Spleen (tissue), 11 donors: ENCODE results near the gene ADCY1. TPM values are rescaled to one million over a fixed set of nuclear protein-coding genes. Genes with fewer than 3 reads are reported as not detected.

Experiments
- DNase-seq: peaks from one replicate; pipeline ENCODE4 v3.0.0-alpha.2; 2020
- H3K27ac ChIP-seq, 8 donors: fragments of 200-600 bp; sonication (generic) in 7 of 8; 1 replicate in 4 of 8; 2 replicates in 4 of 8; pipeline versions ENCODE4 v1.5.0 to v1.8.0; 2016 to 2021; ENCODE audit warnings: inconsistent platforms in 4 of 8, mild to moderate bottlenecking in 4 of 8, moderate library complexity in 1 of 8
- H3K27me3 ChIP-seq, 7 donors: fragments of 200-600 bp; sonication (generic) in 6 of 7; replicated peaks in 1 of 7; 1 replicate in 4 of 7; 2 replicates in 3 of 7; pipeline versions ENCODE4 v1.5.0 to v1.8.0; 2016 to 2021; ENCODE audit warnings: inconsistent platforms in 3 of 7, mild to moderate bottlenecking in 1 of 7
- H3K36me3 ChIP-seq, 6 donors: fragments of 200-600 bp; sonication (generic) in 5 of 6; 1 replicate in 4 of 6; 2 replicates in 2 of 6; pipeline versions ENCODE4 v1.5.0 to v1.8.0; 2016 to 2021; ENCODE audit warnings: inconsistent platforms in 2 of 6
- H3K4me1 ChIP-seq, 6 donors: fragments of 200-600 bp; sonication (generic) in 5 of 6; 1 replicate in 3 of 6; 2 replicates in 3 of 6; pipeline versions ENCODE4 v1.5.0 to v1.8.0; 2016 to 2021; ENCODE audit warnings: inconsistent platforms in 3 of 6
- H3K4me3 ChIP-seq, 8 donors: fragments of 200-600 bp; sonication (generic) in 7 of 8; 1 replicate in 4 of 8; 2 replicates in 4 of 8; pipeline versions ENCODE4 v1.5.0 to v1.8.0; 2016 to 2021; ENCODE audit warnings: inconsistent platforms in 4 of 8, mild to moderate bottlenecking in 4 of 8, moderate library complexity in 2 of 8
- H3K9me3 ChIP-seq, 8 donors: fragments of 200-600 bp; sonication (generic) in 7 of 8; 1 replicate in 4 of 8; 2 replicates in 4 of 8; pipeline versions ENCODE4 v1.5.0 to v1.8.0; 2016 to 2021; ENCODE audit warnings: inconsistent platforms in 4 of 8
- CTCF ChIP-seq, 11 experiments: fragments of 200-600 bp in 7 of 11; fragments of 450-650 bp in 4 of 11; sonication (generic) in 4 of 11; IDR thresholded peaks in 8 of 11; conservative IDR thresholded peaks in 3 of 11; 1 replicate in 7 of 11; 2 replicates in 4 of 11; pipeline versions ENCODE4 v1.4.0 to v1.8.0; 2016 to 2021; ENCODE audit warnings: antibody characterized with exemption in 11 of 11, inconsistent platforms in 4 of 11, mild to moderate bottlenecking in 1 of 11
- POLR2A ChIP-seq, 3 donors: fragments of 450-650 bp; IDR thresholded peaks; one replicate each; pipeline ENCODE4 v1.5.1; 2017; ENCODE audit warnings: antibody characterized with exemption in 3 of 3, mild to moderate bottlenecking in 1 of 3
- POLR2AphosphoS5 ChIP-seq, 3 donors: sonication (generic); formaldehyde crosslinking; IDR thresholded peaks; one replicate each; pipeline ENCODE4 v1.5.1; 2017; ENCODE audit warnings: antibody characterized with exemption in 3 of 3
- WGBS, 5 donors: extraction: QIAGEN DNeasy Blood & Tissue Kit in 3 of 5; methylation state at CpG; one replicate each; pipeline versions ENCODE4 v1.1.5 to v1.1.7; 2013 to 2018; 5-methylcytosine and 5-hydroxymethylcytosine counted together
- intact Hi-C: fragments of 100-400 bp; cut with DNase I; formaldehyde crosslinking; loops from one replicate; pipeline ENCODE4 v1.15.0; 2023; ENCODE audit warnings: low total_unique reads
- polyA plus RNA-seq, 3 donors: library from polyadenylated mRNA; stranded (reverse); fragments of 200-250 nt; gene quantifications; one replicate each; pipeline ENCODE4 v1.2.1, GENCODE V29; 2013
- total RNA-seq, 7 donors: library from RNA; depleted of rRNA in 3 of 7; stranded (reverse); fragments of >200 nt in 3 of 7; fragmentation: NEBNext Ultra II Directional in 4 of 7; extraction: Animal tissue kit (Norgen Biotek cat#: 25700) in 4 of 7; gene quantifications; one replicate each; pipeline versions ENCODE4 v1.1.0 to v1.2.1, GENCODE V29; 2016 to 2021
- donor health status: healthy with polysubstance abuse.
- donor health status: DM: no; HTN: no; CAD: no; lungs with moderate emphysema.
- donor health status: DM: no; HTN: no; CAD: no.
- donor health status: Bipolar disorder and iron deficiency.
- donor health status: healthy.
- donor health status: DM: no; HTN: no; CAD: no.
- donor health status: DM: yes; HTN: yes; CAD: no.

Gene ADCY1
- total and polyA plus RNA-seq, 10 donors, result 0.05 to 6.6 (median 1.8) TPM

GRCh38 chr7:45697576-45698136, 123.5 kb downstream of the ADCY1 start:
- H3K4me3 ChIP-seq, result no peak overlapping the region
- H3K4me1 ChIP-seq, result no peaks in the 10 kb centered on the region
- TF ChIP-seq POLR2AphosphoS5 (IDR thresholded peaks at IDR 0.05), result no peak
- no peak for TF ChIP-seq CTCF (IDR thresholded peaks at IDR 0.05 in 8 of 11, conservative IDR thresholded peaks at IDR 0.05 in 3 of 11)
- no peak for TF ChIP-seq POLR2A (IDR thresholded peaks at IDR 0.05)
- no peaks in the 10 kb centered on the region for H3K9me3 ChIP-seq
- WGBS, 5 donors, result 89 to 96% (median 92%) methylated on average over 5 of the region's 5 CpGs
- H3K27me3 ChIP-seq, result peaks cover 0 to 4% (median 0%) of the 10 kb centered on the region in 7 donors
- no peaks in the 10 kb centered on the region for H3K36me3 ChIP-seq
- no peak for DNase-seq
- peak overlapping the region in 1 of 8 donors; percentile 8 for H3K27ac ChIP-seq
- intact Hi-C loops, result no loop called here

DNA sequence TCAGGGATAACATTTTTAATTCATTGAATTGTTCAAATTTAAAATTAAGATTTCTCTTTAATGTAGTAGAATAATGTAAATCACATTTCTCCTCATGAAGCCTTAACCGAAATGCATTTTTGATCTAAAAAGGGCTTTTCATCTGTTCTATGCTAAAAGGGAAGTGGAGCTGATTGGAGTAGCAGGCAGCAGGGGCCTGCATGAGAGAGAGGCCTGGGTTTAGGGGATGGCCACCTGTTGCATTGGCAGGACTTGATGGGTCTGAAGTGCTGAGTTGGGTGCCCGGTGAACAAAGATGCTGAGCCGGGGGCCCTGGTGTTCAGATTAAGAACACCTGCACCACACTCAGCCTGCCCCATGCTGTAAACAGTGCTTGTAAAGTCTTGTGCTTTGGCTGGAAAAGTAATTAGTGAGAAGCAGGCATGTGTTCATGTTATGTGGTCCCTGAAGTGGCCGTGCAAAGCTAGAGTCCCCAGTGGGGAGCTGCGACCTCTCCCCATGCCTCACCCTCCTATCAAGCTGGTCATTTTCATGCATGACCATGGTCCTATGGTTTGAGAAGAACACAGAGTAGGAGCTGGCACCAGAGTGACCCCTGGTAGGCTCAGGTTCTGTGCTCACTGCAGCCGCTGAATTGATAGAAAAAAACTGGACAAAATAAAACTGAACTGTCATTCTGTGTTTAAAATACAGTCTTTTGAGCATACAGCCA, 124.3 kb downstream of the ADCY1 start:
- H3K4me1 ChIP-seq, result no peaks in the 10 kb centered on the region
- H3K4me3 ChIP-seq, result no peak overlapping the region
- H3K36me3 ChIP-seq, result no peaks in the 10 kb centered on the region
- TF ChIP-seq POLR2A (IDR thresholded peaks at IDR 0.05) (no peak), CTCF (IDR thresholded peaks at IDR 0.05 in 8 of 11, conservative IDR thresholded peaks at IDR 0.05 in 3 of 11) (no peak), POLR2AphosphoS5 (IDR thresholded peaks at IDR 0.05) (no peak)
- WGBS, 5 donors, result 80 to 95% (median 90%) methylated on average over 6 of the region's 6 CpGs
- peaks cover 0 to 12% (median 0%) of the 10 kb centered on the region in 7 donors for H3K27me3 ChIP-seq
- H3K9me3 ChIP-seq, result no peaks in the 10 kb centered on the region
- intact Hi-C loops, result no loop called here
- peak; percentile 35 for DNase-seq
- peak overlapping the region in 2 of 8 donors; percentile 71 to 74 for H3K27ac ChIP-seq

DNA sequence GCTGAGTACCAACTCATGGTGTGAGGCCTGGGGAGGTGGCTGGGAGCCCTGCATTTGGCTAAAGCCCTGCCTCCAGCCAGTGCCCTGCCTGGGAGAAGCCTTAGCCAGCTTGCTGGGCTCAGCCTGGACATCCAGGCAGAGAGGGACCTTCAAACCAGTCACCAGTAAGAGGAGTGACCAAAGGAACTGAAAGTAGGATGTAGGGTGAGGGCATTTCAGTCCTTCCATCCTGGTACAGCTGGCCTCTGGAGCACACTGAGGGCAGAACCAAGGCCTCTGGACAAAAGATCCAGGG, 124.8 kb downstream of the ADCY1 start:
- TF ChIP-seq CTCF (IDR thresholded peaks at IDR 0.05 in 8 of 11, conservative IDR thresholded peaks at IDR 0.05 in 3 of 11) (no peak), POLR2A (IDR thresholded peaks at IDR 0.05) (no peak), POLR2AphosphoS5 (IDR thresholded peaks at IDR 0.05) (no peak)
- no peak overlapping the region for H3K4me3 ChIP-seq
- peak overlapping the region in 3 of 8 donors; percentile 6 to 74 (median 71) for H3K27ac ChIP-seq
- no peaks in the 10 kb centered on the region for H3K9me3 ChIP-seq
- H3K27me3 ChIP-seq, result peaks cover 0 to 16% (median 0%) of the 10 kb centered on the region in 7 donors
- no peaks in the 10 kb centered on the region for H3K4me1 ChIP-seq
- peak; percentile 51 for DNase-seq
- H3K36me3 ChIP-seq, result no peaks in the 10 kb centered on the region
- intact Hi-C loops, result no loop called here

DNA sequence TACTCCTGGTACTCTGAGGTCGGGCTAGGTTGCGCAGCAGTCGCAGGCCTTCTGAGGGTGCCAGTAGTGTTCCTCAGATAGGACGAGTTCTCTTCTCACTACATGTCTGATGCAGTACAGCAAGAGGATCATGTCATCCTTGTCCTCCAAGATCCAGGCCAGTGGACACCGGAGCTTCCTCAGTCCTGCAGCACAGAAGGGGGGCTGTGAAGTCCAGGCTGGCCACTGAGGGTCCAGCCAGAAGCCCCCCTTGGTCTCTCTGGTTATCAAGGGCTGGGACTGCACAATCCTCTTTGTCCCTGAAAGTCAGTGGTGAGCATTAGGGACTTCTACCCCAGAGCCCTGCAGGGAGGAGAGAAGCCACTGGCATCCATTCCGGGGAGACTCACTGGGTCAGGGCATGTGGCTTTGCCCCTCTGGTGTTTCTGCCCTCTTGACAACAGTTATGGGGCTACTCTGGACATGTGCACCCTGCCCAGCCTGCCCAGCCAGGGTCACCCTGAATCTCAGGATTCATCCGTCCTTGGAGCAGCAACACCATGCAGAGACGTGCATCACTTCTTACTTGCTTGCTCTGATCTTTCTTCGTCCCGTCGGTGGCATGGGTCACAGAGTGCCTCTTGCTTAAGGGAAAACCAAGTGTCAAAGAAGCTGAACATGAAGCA, 125.7 kb downstream of the ADCY1 start:
- H3K9me3 ChIP-seq, result no peaks in the 10 kb centered on the region
- no peaks in the 10 kb centered on the region for H3K4me1 ChIP-seq
- H3K27me3 ChIP-seq, result peaks cover 0 to 16% (median 0%) of the 10 kb centered on the region in 7 donors
- H3K36me3 ChIP-seq, result no peaks in the 10 kb centered on the region
- no peak overlapping the region for H3K4me3 ChIP-seq
- peak overlapping the region in 5 of 8 donors; percentile 55 to 74 (median 69) for H3K27ac ChIP-seq
- DNase-seq, result peak; percentile 68
- TF ChIP-seq POLR2AphosphoS5 (IDR thresholded peaks at IDR 0.05) (no peak), CTCF (IDR thresholded peaks at IDR 0.05 in 8 of 11, conservative IDR thresholded peaks at IDR 0.05 in 3 of 11) (no peak)
- intact Hi-C loops, result no loop called here
- 76 to 91% (median 83%) methylated on average over 10 to 11 of the region's 11 CpGs for WGBS, 5 donors
